HG03442 (cell line): Measurements from ENCODE around the gene S100P.
A peak's percentile ranks its signal among the peaks of the same experiment; 100 is the strongest.
"Not testable (repeated sequence)": the region's sequence is repeated elsewhere in the genome, so short reads cannot be mapped to it uniquely, and the experiment has no call there.

ENCODE experiments used
- ATAC-seq: cut with Tn5 transposase; IDR thresholded peaks from one replicate; pipeline ENCODE4 v1.9.1; 2021; ENCODE audit warnings: mild to moderate bottlenecking, moderate library complexity; ENCODE audit not compliant: unreplicated experiment

The S100P gene

GRCh38 chr4:6672541-6673190 is 21.0 kb upstream of the S100P start:
- not testable (repeated sequence) for ATAC-seq

- not testable (repeated sequence) for ATAC-seq
Measured at GRCh38 chr4:6673191-6673659, 20.5 kb upstream of the S100P start.

GRCh38 chr4:6673660-6674499 is 19.8 kb upstream of the S100P start:
- ATAC-seq: peak; percentile 77

- peak; percentile 35 for ATAC-seq
Measured at GRCh38 chr4:6674500-6675149, 19.1 kb upstream of the S100P start.

DNA sequence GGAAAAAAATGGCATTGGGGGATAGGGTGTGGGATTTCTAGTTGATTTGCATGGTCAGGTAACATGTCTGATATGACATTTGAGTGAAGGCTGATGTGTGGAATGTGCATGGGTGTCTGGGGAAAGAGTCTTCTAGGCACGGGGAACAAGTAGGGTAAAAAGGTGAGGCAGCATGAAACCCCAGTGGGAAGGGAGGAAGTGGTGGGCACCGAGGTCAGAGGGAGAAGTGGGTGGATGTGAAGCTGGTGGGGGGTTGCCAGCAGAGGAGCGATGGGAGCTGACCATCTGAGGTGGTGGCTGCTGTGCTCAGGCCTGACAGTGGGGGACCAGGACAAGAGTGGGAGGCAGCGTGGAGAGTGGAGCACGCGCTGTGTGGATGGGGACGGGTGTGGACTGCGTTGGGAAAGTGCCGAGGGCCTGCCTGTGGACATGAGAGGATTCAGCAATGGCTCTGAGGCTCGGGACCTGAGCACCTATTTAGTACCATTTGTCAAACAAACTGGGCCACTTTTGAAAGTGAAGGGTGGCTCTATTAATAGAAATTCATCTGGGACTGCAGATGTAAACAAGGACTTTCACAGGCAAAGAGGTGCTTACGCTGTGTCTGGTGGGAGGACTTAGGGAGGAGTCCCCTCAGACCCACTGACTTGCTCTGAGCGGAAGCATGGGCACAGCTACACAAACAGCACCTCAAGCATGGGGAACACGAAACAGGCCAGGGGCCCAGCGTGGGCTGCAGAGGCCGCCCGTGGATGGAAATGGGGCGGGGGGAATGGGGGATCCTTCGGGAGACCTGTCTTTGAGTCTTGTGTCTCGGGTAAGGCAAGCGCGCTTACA is 16.7 kb upstream of the S100P start:
- no peak for ATAC-seq

DNA sequence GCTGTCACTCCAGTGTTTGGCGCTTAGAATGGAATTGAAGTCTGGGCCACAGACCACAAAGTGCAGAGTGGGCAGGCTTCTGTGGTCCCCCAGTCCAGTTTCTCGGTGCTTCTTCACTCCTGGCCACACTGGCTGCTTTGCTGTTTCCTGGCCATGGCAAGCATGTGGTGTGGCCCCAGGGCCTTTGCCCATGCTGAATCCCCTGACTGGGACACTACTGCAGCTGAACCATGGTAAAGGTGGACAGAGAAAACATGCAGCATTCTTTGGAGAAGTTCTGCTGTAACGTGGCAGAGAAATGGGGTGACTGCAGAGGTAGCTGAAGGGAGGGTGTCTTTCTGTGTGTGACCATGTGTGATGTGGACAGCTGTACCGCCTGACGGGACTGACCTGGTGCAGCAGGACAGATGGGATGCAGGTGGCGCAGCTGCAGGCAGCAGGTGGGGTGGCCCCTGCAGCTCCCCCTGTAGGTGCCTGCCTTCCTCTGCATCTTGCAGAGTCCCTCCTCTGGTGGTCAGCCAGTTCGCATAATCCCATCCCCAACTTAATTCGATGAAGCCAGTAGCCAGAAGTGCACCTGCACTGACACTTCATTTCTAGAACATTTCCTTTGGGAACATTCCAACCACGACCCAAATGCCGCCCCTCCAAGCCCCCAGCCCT is 13.2 kb upstream of the S100P start:
- no peak for ATAC-seq

DNA sequence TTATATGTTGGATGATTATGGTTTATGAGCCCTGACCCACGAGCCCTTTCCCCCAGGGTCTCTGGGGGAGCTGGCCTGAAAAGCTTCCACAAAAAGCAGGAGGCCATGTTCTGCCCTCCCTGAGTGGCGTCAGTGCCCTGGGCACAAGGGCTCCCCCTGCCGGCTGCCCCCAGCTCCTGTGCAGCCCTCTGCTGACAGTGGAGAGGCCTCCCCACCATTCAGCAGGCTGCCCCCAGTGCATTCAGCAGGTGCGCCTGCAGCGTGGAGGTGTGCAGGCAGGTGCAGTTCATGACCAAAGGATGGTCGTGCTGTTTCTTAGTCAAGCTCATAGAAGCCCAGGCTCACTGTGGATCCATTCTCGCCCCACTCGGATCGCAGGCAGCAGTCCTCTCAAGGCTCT is 12.5 kb upstream of the S100P start:
- ATAC-seq: no peak

DNA sequence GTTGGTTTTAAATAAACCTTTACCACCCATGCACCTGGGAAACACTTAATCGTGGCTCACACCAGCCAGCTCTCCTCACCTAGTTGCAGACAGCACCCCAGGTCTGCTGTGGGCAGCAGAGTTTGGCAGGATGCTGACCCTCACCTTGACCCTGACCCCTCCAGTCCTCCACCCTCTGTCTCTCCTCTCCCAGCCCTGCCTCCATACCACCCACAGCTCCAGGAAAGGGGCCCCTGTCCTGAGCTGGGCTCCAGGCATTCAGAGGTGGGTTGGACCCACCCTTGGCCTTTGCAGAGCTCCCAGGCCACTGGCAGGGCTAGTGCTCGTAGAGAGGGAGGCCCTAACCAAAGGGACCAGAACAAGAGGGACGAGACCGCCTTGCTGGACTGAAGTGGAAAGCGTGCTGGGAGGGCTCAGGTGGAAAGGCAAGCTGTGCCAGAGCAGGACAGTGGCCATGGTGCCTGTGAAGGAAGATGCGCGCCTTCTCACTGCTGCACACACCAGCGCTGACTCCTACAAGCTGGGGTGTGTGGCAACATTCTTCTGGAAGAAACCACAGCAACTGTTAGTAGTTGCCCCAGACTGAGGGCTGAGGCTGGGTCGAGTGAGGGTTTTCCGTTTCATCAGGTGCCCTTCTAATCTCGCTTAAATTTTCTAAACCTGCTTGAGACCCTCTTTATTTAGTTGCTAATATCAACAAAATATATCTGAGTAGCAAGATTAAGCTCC is 10.7 kb upstream of the S100P start:
- ATAC-seq: no peak

DNA sequence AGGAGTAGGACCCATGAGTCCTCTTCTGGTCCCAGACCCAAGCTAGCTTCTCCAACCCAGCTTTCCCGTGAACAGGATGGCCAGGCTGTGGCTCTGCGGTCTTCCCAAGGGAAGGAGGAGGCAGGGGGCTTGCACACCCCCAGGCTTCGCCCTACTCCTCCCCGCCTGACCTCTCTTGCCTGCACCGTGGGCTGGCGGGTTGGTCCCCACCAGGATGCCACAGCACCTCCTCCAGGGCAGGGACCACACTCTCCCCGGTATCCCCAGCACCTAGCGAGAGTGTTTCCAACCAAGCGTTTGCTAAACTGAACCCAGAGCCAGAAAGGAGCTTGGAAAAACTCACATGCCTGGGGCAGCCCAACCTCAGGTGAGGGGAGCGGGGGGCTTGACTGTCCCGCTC is 9.0 kb upstream of the S100P start:
- ATAC-seq: no peak

GRCh38 chr4:6686104-6686787 is 7.4 kb upstream of the S100P start:
- no peak for ATAC-seq

- ATAC-seq: no peak
Measured at GRCh38 chr4:6687947-6688878, 5.5 kb upstream of the S100P start.

GRCh38 chr4:6688879-6689505 is 4.7 kb upstream of the S100P start:
- ATAC-seq: peak; percentile 95

- ATAC-seq: no peak
Measured at GRCh38 chr4:6689506-6689960, 4.1 kb upstream of the S100P start.

DNA sequence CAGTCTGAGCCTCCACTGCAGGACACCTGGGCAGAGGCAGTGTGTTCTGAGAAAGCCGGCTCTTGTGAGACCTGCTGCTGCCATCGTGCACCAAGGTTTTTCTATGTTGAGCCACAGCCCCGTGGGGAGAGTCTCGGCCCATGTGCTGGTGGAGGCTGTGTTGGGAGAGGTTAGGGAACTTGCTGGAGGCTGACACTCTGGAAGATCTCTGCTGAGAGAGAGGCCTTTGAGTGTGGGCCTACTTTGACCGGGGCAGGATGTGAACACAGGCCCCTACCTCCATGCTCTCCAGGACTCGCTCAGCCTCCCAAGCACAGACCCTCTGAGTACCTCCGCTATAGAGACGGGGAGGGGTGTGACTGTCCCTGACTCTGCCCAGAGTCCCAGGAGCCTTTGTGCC is 1.3 kb upstream of the S100P start:
- no peak for ATAC-seq

DNA sequence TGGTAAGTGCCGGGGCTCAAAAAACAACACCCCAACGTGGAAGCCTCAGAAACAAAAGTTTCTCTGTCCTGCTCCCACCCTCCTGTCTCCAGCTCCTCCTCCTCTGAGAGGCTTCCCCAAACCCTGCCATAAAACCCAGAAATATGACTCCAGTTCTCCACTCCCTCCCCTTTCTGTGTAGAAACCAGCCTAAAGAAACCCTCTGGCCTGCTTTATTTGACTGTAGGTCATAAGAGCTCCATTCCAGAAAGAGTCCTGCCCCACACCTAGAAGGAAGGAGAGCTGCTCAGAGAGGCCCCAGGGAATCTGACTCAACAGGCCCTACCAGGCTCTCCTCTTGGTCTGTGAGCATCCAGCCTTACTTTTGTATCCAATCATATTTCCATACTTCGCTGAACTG is 872 bp upstream of the S100P start:
- no peak for ATAC-seq

DNA sequence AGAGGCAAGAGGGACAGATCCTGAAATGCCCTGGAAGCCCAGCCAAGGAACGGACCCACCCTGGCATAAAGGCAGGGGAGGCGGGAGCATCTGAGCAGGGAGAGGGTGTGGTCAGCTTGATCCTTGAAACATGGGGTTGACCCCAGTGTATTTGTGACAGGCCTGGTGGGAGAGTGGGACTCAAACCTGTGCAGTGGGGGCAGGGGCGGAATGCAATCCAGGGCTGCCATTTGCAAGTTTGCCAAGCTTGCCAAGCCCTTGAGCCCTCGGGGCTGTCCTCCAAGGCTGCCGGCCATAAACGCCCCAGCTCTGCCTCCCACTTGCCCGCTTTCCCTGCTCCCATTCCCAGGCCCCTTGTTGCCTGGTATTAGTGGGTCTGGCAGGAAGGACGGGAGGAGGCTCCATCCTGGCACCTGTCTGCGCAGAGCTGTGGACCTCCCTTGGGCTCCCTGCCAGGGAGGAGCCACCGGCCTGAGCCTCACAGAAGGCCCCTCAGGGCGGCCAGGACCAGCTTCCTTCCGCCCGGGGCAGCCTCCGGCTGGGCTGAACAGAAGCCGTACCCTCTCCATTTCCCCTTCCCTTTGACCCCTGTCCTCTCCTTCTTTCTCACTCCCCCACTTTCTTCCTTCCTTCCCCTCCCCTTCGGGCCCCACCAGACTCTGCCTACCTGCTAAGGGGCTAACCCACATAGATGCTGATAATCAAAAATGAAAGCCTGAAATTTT is 661 bp downstream of the S100P start:
- no peak for ATAC-seq
